Esophagus muscularis mucosa (tissue), 3 donors: ENCODE measurements around the gene CMTM5.

Source experiments
- POLR2A ChIP-seq: fragments of 450-650 bp; IDR thresholded peaks from one replicate; pipeline ENCODE4 v1.6.1; 2017; ENCODE audit warnings: antibody characterized with exemption, moderate library complexity, mild to moderate bottlenecking, low read depth
- POLR2AphosphoS5 ChIP-seq, 2 donors: sonication (generic); formaldehyde crosslinking; IDR thresholded peaks; one replicate each; pipeline ENCODE4 v1.6.1; 2017; ENCODE audit warnings: antibody characterized with exemption in 2 of 2
- TF ChIP-seq, protein P1 (sequence below), 3 experiments: fragments of 200-600 bp in 2 of 3; fragments of 450-650 bp in 1 of 3; sonication (generic) in 2 of 3; IDR thresholded peaks; one replicate each; pipeline ENCODE4 v1.5.1; 2017 to 2019; ENCODE audit warnings: antibody characterized with exemption in 3 of 3, mild to moderate bottlenecking in 2 of 3, moderate library complexity in 1 of 3

DNA sequence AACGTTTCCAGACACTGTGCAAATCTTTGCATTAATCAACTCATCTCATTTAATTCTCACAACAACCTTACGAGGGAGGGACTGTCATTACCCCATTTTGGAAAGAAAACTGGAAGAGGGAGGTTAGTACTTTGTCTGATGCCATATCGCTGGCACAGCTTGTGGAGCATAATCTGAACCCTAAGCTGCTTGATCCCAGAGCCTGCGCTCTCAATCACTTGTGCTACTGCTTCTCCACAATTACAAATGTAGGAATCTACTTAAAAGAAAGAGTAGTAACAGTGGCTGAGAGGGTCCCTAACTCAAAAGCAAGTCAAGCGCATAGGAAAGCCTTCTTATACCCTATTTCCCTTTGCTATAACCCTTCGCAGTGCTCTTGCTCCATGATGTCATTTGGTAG, 15.1 kb upstream of the CMTM5 start:
- TF ChIP-seq, protein P1, sequence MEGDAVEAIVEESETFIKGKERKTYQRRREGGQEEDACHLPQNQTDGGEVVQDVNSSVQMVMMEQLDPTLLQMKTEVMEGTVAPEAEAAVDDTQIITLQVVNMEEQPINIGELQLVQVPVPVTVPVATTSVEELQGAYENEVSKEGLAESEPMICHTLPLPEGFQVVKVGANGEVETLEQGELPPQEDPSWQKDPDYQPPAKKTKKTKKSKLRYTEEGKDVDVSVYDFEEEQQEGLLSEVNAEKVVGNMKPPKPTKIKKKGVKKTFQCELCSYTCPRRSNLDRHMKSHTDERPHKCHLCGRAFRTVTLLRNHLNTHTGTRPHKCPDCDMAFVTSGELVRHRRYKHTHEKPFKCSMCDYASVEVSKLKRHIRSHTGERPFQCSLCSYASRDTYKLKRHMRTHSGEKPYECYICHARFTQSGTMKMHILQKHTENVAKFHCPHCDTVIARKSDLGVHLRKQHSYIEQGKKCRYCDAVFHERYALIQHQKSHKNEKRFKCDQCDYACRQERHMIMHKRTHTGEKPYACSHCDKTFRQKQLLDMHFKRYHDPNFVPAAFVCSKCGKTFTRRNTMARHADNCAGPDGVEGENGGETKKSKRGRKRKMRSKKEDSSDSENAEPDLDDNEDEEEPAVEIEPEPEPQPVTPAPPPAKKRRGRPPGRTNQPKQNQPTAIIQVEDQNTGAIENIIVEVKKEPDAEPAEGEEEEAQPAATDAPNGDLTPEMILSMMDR (IDR thresholded peaks at IDR 0.05) = no peak
- TF ChIP-seq POLR2AphosphoS5 (IDR thresholded peaks at IDR 0.05) (no peak), POLR2A (no peak)
